D721Med (cell line): ENCODE results near the gene IKZF2.

ENCODE experiments used
- DNase-seq: peaks from one replicate; pipeline ENCODE4 v3.0.0; 2011; ENCODE audit warnings: low spot score; ENCODE audit not compliant: insufficient read length
- FAIRE-seq: peaks from 2 replicates; lab custom pipeline; 2011; peaks lifted over from hg19 to GRCh38; lab: Jason Lieb, UNC
- CTCF ChIP-seq: IDR thresholded peaks from 2 replicates; pipeline ENCODE4 v1.5.1; 2012; ENCODE audit warnings: mild to moderate bottlenecking, control low read depth; ENCODE audit not compliant: insufficient read depth; ENCODE audit errors: missing control alignments

IKZF2 gene

GRCh38 chr2:212977152-212977551 is 174.3 kb downstream of the IKZF2 start:
- FAIRE-seq (no peak), DNase-seq (no peak)
- no peak for TF ChIP-seq CTCF

- FAIRE-seq, result no peak
- no peak for TF ChIP-seq CTCF
- DNase-seq, result no peak
These were observed 176.1 kb downstream of the IKZF2 start for GRCh38 chr2:212975333-212975732.

- DNase-seq (no peak), FAIRE-seq (no peak)
These were observed 176.7 kb downstream of the IKZF2 start for GRCh38 chr2:212974692-212975091.

GRCh38 chr2:212973347-212973746 is 178.1 kb downstream of the IKZF2 start:
- no peak for FAIRE-seq
- no peak for TF ChIP-seq CTCF
- DNase-seq, result no peak

More at GRCh38 chr2:212974692-212975091, 176.7 kb downstream of the IKZF2 start:
- TF ChIP-seq CTCF, result no peak

GRCh38 chr2:212970132-212970531 is 181.3 kb downstream of the IKZF2 start:
- TF ChIP-seq CTCF, result no peak
- DNase-seq (no peak), FAIRE-seq (no peak)

- no peak for TF ChIP-seq CTCF
- no peak for FAIRE-seq
These were observed 182.9 kb downstream of the IKZF2 start for GRCh38 chr2:212968284-212969081.

GRCh38 chr2:212966884-212967283 is 184.5 kb downstream of the IKZF2 start:
- TF ChIP-seq CTCF, result no peak
- no peak for FAIRE-seq
- DNase-seq, result no peak

More at GRCh38 chr2:212968284-212969081, 182.9 kb downstream of the IKZF2 start:
- DNase-seq, result no peak
